ENCODE results near the gene SHPK. TPM values are rescaled to one million over a fixed set of nuclear protein-coding genes. Genes with fewer than 3 reads are reported as not detected.
A peak's percentile ranks its signal among the peaks of the same experiment; 100 is the strongest.

Gene SHPK
- total RNA-seq, 1 donor from 2014 or later, result 10.6 TPM

DNA sequence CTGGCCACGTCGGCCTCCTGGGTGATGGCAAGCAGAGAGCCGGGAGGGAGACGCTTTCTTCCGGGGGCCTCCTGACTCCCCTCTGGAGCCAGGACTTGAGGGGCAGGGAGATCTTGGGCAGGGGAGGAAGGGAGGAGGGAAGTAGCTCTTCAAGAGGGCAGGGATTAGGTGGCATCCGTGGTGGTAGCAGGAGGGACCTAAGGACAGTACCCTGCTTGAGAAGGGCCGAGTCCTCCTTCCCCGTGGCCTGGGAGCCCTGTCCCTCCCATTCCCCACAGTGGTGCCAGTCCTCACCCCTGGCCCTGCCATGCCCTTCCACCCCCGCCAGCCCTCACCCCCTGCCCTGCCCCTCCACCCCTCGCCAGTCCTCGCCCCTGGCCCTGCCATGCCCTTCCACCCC lies 19.7 kb upstream of the SHPK start:
- Histone ChIP-seq H3K27me3 (ENCODE audit: low read depth) (no peaks in the 10 kb centered on the region), H3K36me3 (peaks cover 24% of the 10 kb centered on the region), H3K4me1 (peaks cover 15% of the 10 kb centered on the region), H3K4me3 (no peak overlapping the region), H3K27ac (no peak overlapping the region), H3K9me3 (no peaks in the 10 kb centered on the region)
- no peak for TF ChIP-seq CTCF (IDR thresholded peaks at IDR 0.05)
- ATAC-seq, result no peak
- DNase-seq, result no peak
- intact Hi-C loops (cut with DNase I), result no loop called here

DNA sequence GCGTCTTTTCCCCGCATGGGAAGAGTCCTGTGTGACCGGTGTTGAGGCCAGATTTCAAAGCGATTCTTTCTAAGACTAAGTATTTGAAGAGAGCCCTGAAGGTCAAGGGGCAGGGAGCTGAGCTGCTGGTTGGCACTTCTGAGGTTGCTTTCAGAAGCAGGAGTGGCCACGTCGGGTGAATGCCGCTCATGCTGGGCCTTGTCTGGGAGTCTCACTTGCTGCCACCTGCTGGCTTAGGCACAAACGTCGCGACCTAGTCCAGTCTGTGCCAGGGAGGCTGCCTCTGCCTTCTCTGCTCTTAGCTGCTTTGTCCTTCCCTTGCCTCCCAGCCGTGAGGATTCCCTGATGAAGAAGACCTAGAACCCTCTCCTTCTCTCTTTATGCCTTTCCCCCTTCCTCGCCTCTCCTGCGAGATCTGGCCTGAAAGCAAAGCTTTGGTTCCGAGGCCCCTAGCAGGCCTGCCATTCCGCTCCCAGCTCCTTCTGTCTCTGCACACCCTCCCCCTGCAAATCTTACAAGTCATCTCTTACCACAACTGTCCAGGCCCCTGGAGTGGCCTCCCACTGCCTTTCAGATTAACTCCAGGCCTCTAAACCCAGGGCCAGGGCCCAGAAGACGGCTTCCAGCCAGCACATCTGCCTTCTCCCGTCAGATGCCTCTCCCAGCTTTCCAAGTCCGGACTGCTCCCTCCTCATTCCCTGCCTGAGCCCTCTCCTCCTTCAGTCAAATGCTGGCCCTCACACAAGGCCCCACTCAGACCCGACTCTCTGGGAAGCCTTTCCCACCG lies 11.9 kb upstream of the SHPK start:
- no peaks in the 10 kb centered on the region for H3K27me3 ChIP-seq (ENCODE audit: low read depth)
- peak; percentile 73 for ATAC-seq
- H3K4me1 ChIP-seq, result no peaks in the 10 kb centered on the region

GRCh38 chr17:3647251-3647650 lies 11.2 kb upstream of the SHPK start:
- intact Hi-C loops (cut with DNase I), result no loop called here
- TF ChIP-seq CTCF (IDR thresholded peaks at IDR 0.05), result no peak
- Histone ChIP-seq H3K4me1 (no peaks in the 10 kb centered on the region), H3K4me3 (no peak overlapping the region), H3K27ac (no peak overlapping the region), H3K9me3 (no peaks in the 10 kb centered on the region), H3K36me3 (peaks cover 66% of the 10 kb centered on the region), H3K27me3 (ENCODE audit: low read depth) (no peaks in the 10 kb centered on the region)
- DNase-seq, result no peak
- ATAC-seq, result no peak

More for the DNA sequence above, 11.9 kb upstream of the SHPK start:
- H3K27ac ChIP-seq, result no peak overlapping the region
- intact Hi-C loops (cut with DNase I), result no loop called here
- no peak for DNase-seq
- H3K9me3 ChIP-seq, result no peaks in the 10 kb centered on the region
- TF ChIP-seq CTCF (IDR thresholded peaks at IDR 0.05), result peak; percentile 27
- H3K36me3 ChIP-seq, result peaks cover 60% of the 10 kb centered on the region
- H3K4me3 ChIP-seq, result no peak overlapping the region

DNA sequence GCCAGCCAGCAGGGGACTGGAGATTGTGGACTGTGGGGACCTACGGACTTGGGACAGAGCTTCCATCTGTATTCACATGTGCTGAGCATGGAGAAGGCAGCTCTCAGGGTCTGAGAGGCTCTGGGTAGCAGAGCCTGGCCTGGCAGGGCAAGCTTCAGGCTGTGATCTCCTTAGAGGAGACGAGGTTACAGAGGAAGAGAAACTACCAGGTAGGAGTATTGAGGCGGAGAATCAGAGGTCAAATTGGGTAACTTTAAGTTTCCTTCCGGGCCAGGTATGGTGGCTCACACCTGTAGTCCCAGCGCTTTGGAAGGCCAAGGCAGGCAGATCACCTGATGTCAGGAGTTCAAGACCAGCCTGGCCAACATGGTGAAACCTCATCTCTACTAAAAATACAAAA lies 9.3 kb upstream of the SHPK start:
- H3K9me3 ChIP-seq, result no peaks in the 10 kb centered on the region
- peaks cover 8% of the 10 kb centered on the region for H3K4me1 ChIP-seq
- ATAC-seq, result no peak
- no peak for DNase-seq
- H3K36me3 ChIP-seq, result peaks cover 67% of the 10 kb centered on the region
- H3K27ac ChIP-seq, result no peak overlapping the region
- H3K4me3 ChIP-seq, result no peak overlapping the region
- intact Hi-C loops (cut with DNase I), result no loop called here
- TF ChIP-seq CTCF (IDR thresholded peaks at IDR 0.05), result no peak
- H3K27me3 ChIP-seq (ENCODE audit: low read depth), result no peaks in the 10 kb centered on the region

GRCh38 chr17:3643889-3644349 lies 7.9 kb upstream of the SHPK start:
- H3K36me3 ChIP-seq, result peaks cover 56% of the 10 kb centered on the region
- ATAC-seq (no peak), DNase-seq (no peak)
- peaks cover 12% of the 10 kb centered on the region for H3K4me1 ChIP-seq
- no peaks in the 10 kb centered on the region for H3K9me3 ChIP-seq
- no peak overlapping the region for H3K4me3 ChIP-seq
- no peaks in the 10 kb centered on the region for H3K27me3 ChIP-seq (ENCODE audit: low read depth)
- H3K27ac ChIP-seq, result no peak overlapping the region
- no peak for TF ChIP-seq CTCF (IDR thresholded peaks at IDR 0.05)
- intact Hi-C loops (cut with DNase I), result no loop called here

All from lower lobe of right lung (tissue), 2 donors.